ENCODE data around the gene C1orf21. TPM values are rescaled to one million over a fixed set of nuclear protein-coding genes. Genes with fewer than 3 reads are reported as not detected.

The C1orf21 gene
- total and polyA plus RNA-seq, 8 donors, result 37.0 to 75.3 (median 47.3) TPM

GRCh38 chr1:184437291-184437690, 50.5 kb downstream of the C1orf21 start:
- H3K4me1 ChIP-seq, result peaks cover 0 to 4% of the 10 kb centered on the region in 2 donors
- intact Hi-C loops (cut with DNase I), result no loop called here
- H3K27ac ChIP-seq, result no peak overlapping the region
- H3K4me3 ChIP-seq, result no peak overlapping the region
- H3K27me3 ChIP-seq, result no peaks in the 10 kb centered on the region
- DNase-seq (no peak), ATAC-seq (no peak)
- H3K9me3 ChIP-seq, result no peaks in the 10 kb centered on the region
- no peak for TF ChIP-seq CTCF (IDR thresholded peaks at IDR 0.05)
- H3K36me3 ChIP-seq, result no peaks in the 10 kb centered on the region

DNA sequence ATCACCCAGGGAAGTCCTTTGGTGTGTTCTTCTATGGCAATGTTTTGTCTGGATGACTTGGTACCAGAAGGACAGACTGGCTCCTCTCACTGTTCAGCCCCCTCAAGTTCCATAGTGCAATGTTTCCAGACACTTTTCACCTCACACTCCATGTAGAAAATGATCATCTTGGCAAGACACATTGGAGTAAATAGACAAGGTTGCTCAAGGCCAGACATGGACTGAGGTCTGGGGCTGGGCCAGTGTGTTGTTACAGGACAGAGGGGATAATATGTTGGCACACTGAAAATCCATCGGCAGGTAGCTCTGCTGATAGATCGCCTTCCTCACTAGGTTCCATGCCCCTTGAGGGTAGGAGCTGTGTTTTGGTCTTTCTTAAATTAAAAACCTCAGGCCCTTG, 51.5 kb downstream of the C1orf21 start:
- intact Hi-C loops (cut with DNase I), result no loop called here
- Histone ChIP-seq H3K36me3 (no peaks in the 10 kb centered on the region), H3K4me3 (no peak overlapping the region), H3K27ac (no peak overlapping the region), H3K4me1 (no peaks in the 10 kb centered on the region), H3K9me3 (no peaks in the 10 kb centered on the region), H3K27me3 (no peaks in the 10 kb centered on the region)
- no peak for ATAC-seq
- TF ChIP-seq CTCF (IDR thresholded peaks at IDR 0.05), result no peak
- DNase-seq, result no peak

- no peaks in the 10 kb centered on the region for H3K4me1 ChIP-seq
- intact Hi-C loops (cut with DNase I), result no loop called here
- H3K27me3 ChIP-seq, result no peaks in the 10 kb centered on the region
- no peak overlapping the region for H3K4me3 ChIP-seq
- ATAC-seq, result no peak
- H3K27ac ChIP-seq, result no peak overlapping the region
- no peaks in the 10 kb centered on the region for H3K36me3 ChIP-seq
- no peak for DNase-seq
- no peaks in the 10 kb centered on the region for H3K9me3 ChIP-seq
- no peak for TF ChIP-seq CTCF (IDR thresholded peaks at IDR 0.05)
These were observed 55.4 kb downstream of the C1orf21 start for GRCh38 chr1:184442260-184442659.

DNA sequence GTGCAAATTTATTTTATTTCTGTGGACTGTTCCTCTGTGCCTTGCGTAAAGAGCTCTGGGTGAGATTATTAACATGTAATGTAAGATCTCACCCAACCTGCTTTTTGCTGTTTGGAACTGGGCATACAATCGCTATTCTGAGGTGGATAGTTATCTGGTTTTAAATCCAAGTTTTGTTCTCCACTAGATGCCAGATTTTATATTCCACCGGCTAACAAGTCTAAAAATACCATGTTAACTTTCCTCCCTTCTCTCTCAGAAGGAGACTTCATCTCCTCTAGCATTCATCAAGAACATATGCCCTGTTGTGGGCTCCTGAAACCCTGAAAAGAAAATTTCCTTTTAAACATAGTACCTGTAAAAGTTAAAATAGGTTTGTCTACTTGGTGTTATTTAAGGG, 56.4 kb downstream of the C1orf21 start:
- Histone ChIP-seq H3K4me3 (no peak overlapping the region), H3K27me3 (no peaks in the 10 kb centered on the region), H3K27ac (no peak overlapping the region), H3K36me3 (no peaks in the 10 kb centered on the region), H3K4me1 (no peaks in the 10 kb centered on the region), H3K9me3 (no peaks in the 10 kb centered on the region)
- TF ChIP-seq CTCF (IDR thresholded peaks at IDR 0.05), result no peak
- no peak for ATAC-seq
- DNase-seq, result no peak
- intact Hi-C loops (cut with DNase I), result no loop called here

DNA sequence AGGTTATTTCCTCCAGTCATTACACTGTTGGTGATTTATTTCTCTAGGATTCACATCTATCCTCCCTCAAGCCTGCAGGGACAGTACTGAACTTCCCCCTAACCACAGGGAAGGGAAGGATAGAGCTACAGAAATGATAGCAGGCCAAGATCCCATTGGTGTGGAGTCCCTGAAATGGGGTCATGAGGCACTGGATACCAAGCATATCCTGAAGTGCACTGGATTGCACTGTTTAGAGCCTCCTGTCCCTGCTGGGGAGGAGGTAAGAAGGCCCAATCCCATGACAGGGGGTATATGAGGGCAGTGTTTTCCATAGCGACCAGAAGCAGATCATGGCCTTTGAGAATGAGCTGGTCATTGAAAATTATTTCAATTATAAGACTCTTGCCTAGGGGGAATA, 56.8 kb downstream of the C1orf21 start:
- Histone ChIP-seq H3K27me3 (no peaks in the 10 kb centered on the region), H3K36me3 (no peaks in the 10 kb centered on the region), H3K4me3 (no peak overlapping the region), H3K9me3 (no peaks in the 10 kb centered on the region), H3K4me1 (no peaks in the 10 kb centered on the region), H3K27ac (no peak overlapping the region)
- DNase-seq (no peak), ATAC-seq (no peak)
- intact Hi-C loops (cut with DNase I), result no loop called here
- TF ChIP-seq CTCF (IDR thresholded peaks at IDR 0.05), result no peak

Data from left lung (tissue), 10 donors.